ENCODE measurements around the gene RUSF1. TPM values are rescaled to one million over a fixed set of nuclear protein-coding genes. Genes with fewer than 3 reads are reported as not detected.

RUSF1 gene
- polyA plus RNA-seq, 1 of the 3 experiments (the other 2 are of a cell fraction): 36.5 TPM

GRCh38 chr16:31489298-31489564, 19.0 kb downstream of the RUSF1 start:
- no peak overlapping the region for H3K4me2 ChIP-seq
- H3K27ac ChIP-seq (ENCODE audit: low read depth in 2 of 2, low read length in 1 of 2): no peak overlapping the region
- no peak for DNase-seq
- H3K36me3 ChIP-seq (replicated peaks in 1 of 2; ENCODE audit: control insufficient read depth in 1 of 2, insufficient read depth in 2 of 2, low read length in 1 of 2): peaks cover 0 to 16% of the 10 kb centered on the region in 2 experiments
- no peaks in the 10 kb centered on the region for H3K9me3 ChIP-seq
- no peaks in the 10 kb centered on the region for H3K9me2 ChIP-seq
- no peak for TF ChIP-seq JUND (IDR thresholded peaks at IDR 0.05)
- no peaks in the 10 kb centered on the region for H3K27me3 ChIP-seq (ENCODE audit: insufficient read depth)
- POLR2A ChIA-PET: interaction anchor here (2.5 kb wide), 1 partner anchor 10 kb away, joined by 9 read pairs; no protein-coding TSS in a partner anchor
- H3K79me2 ChIP-seq (ENCODE audit: insufficient read depth): no peaks in the 10 kb centered on the region
- H3K4me1 ChIP-seq (ENCODE audit: control insufficient read depth in 1 of 2, insufficient read depth in 2 of 2, low read depth in 1 of 2, low read length in 1 of 2): peaks cover 0 to 16% of the 10 kb centered on the region in 2 experiments; a peak in 1 of 4 replicates
- no peaks in the 10 kb centered on the region for H3F3A ChIP-seq (replicated peaks; ENCODE audit: insufficient read depth)
- CTCF ChIA-PET: interaction anchor here (1.6 to 2.4 kb wide), 3 partner anchors 12 to 28 kb away, joined by 5 to 10 read pairs (median 7); no protein-coding TSS in a partner anchor
- no peak overlapping the region for H2AFZ ChIP-seq (ENCODE audit: low read depth)
- WGBS (ENCODE audit: low lambda C conversion rate): 97% methylated on average over 7 of the region's 7 CpGs
- no peak overlapping the region for H3K4me3 ChIP-seq (ENCODE audit: low read depth in 2 of 2, low read length in 1 of 2)
- H3K9ac ChIP-seq: no peak overlapping the region
- H4K20me1 ChIP-seq (ENCODE audit: insufficient read depth): no peaks in the 10 kb centered on the region

- no peak overlapping the region; the same call in 1 of the 2 replicates for H2AFZ ChIP-seq (ENCODE audit: low read depth)
- H3K9ac ChIP-seq: no peak overlapping the region
- no peak overlapping the region for H3K27ac ChIP-seq (ENCODE audit: low read depth in 2 of 2, low read length in 1 of 2)
- DNase-seq: no peak
- no peaks in the 10 kb centered on the region for H3K9me2 ChIP-seq
- peak overlapping the region; percentile 50 to 57; a peak in 3 of 4 replicates for H3K4me3 ChIP-seq (ENCODE audit: low read depth in 2 of 2, low read length in 1 of 2)
- peak overlapping the region; percentile 83 for H3K4me2 ChIP-seq
- ChIA-PET POLR2A (interaction anchor here (0.8 to 2.5 kb wide), 7 partner anchors 9 to 308 kb away, joined by 3 to 9 read pairs (median 7); partner anchors contain the start of gene RUSF1), CTCF (interaction anchor here (1.0 to 2.4 kb wide), 4 partner anchors 13 to 30 kb away, joined by 4 to 10 read pairs (median 6); no protein-coding TSS in a partner anchor)
- peaks cover 0 to 16% of the 10 kb centered on the region in 2 experiments for H3K36me3 ChIP-seq (replicated peaks in 1 of 2; ENCODE audit: control insufficient read depth in 1 of 2, insufficient read depth in 2 of 2, low read length in 1 of 2)
- no peaks in the 10 kb centered on the region for H3F3A ChIP-seq (replicated peaks; ENCODE audit: insufficient read depth)
- peaks cover 0 to 16% of the 10 kb centered on the region in 2 experiments; a peak in 1 of 4 replicates for H3K4me1 ChIP-seq (ENCODE audit: control insufficient read depth in 1 of 2, insufficient read depth in 2 of 2, low read depth in 1 of 2, low read length in 1 of 2)
- no peaks in the 10 kb centered on the region for H3K27me3 ChIP-seq (ENCODE audit: insufficient read depth)
- 96% methylated on average over 32 of the region's 77 CpGs for WGBS (ENCODE audit: low lambda C conversion rate)
- TF ChIP-seq, protein P1, sequence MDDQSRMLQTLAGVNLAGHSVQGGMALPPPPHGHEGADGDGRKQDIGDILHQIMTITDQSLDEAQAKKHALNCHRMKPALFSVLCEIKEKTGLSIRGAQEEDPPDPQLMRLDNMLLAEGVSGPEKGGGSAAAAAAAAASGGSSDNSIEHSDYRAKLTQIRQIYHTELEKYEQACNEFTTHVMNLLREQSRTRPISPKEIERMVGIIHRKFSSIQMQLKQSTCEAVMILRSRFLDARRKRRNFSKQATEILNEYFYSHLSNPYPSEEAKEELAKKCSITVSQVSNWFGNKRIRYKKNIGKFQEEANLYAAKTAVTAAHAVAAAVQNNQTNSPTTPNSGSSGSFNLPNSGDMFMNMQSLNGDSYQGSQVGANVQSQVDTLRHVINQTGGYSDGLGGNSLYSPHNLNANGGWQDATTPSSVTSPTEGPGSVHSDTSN (IDR thresholded peaks at IDR 0.05): no peak; the same call in 1 of the 2 replicates
- H3K9me3 ChIP-seq: no peaks in the 10 kb centered on the region
- H3K79me2 ChIP-seq (ENCODE audit: insufficient read depth): no peaks in the 10 kb centered on the region
- no peaks in the 10 kb centered on the region for H4K20me1 ChIP-seq (ENCODE audit: insufficient read depth)
Measured at GRCh38 chr16:31488468-31489297, 19.5 kb downstream of the RUSF1 start.

DNA sequence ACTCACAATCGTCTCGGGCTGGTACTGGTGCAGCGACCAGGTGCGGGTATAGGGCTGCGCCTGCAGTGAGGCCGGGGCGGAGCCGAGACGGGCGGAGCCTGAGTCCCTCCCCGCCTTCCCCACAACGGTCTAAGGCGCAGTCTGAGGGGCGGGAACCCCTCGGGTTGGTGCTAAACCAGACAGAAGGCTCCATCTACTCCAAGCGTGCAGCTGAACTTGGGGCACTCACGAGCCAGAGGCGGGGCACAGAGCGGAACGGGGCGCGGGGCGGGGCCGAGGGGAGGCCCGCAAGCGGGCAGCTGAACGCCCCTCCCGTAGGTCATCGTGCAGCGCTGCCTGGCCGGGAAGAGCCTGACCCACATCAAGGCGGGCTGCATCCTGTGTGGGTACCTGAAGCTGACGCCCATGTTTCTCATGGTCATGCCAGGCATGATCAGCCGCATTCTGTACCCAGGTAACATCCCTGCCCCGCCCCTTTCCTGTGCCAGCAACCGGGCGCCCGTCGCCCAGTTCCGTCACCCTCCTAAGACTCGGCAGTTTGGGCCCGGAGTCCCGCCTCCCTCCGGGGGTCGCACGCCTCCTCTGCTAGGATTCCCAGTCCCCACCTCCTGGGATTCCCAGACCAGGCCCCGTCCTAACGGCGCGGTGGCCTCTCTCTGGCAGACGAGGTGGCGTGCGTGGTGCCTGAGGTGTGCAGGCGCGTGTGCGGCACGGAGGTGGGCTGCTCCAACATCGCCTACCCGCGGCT, 20.3 kb downstream of the RUSF1 start:
- Histone ChIP-seq H2AFZ (ENCODE audit: low read depth) (no peak overlapping the region; the same call in 1 of the 2 replicates), H3K9me2 (no peaks in the 10 kb centered on the region), H3K9me3 (no peaks in the 10 kb centered on the region), H4K20me1 (ENCODE audit: insufficient read depth) (no peaks in the 10 kb centered on the region), H3K36me3 (replicated peaks in 1 of 2; ENCODE audit: control insufficient read depth in 1 of 2, insufficient read depth in 2 of 2, low read length in 1 of 2) (peaks cover 0 to 9% of the 10 kb centered on the region in 2 experiments), H3K4me1 (ENCODE audit: control insufficient read depth in 1 of 2, insufficient read depth in 2 of 2, low read depth in 1 of 2, low read length in 1 of 2) (peaks cover 0 to 16% of the 10 kb centered on the region in 2 experiments; a peak in 1 of 4 replicates), H3K27me3 (ENCODE audit: insufficient read depth) (no peaks in the 10 kb centered on the region), H3K9ac (no peak overlapping the region), H3F3A (replicated peaks; ENCODE audit: insufficient read depth) (no peaks in the 10 kb centered on the region), H3K4me2 (peak overlapping the region; percentile 83), H3K79me2 (ENCODE audit: insufficient read depth) (no peaks in the 10 kb centered on the region), H3K27ac (ENCODE audit: low read depth in 2 of 2, low read length in 1 of 2) (no peak overlapping the region), H3K4me3 (ENCODE audit: low read depth in 2 of 2, low read length in 1 of 2) (peak overlapping the region; percentile 50 to 57)
- ChIA-PET POLR2A (interaction anchor here (0.8 to 2.5 kb wide), 7 partner anchors 8 to 307 kb away, joined by 3 to 9 read pairs (median 7); partner anchors contain the start of gene RUSF1), CTCF (interaction anchor here (1.0 to 2.4 kb wide), 5 partner anchors 13 to 213 kb away, joined by 3 to 10 read pairs (median 5); no protein-coding TSS in a partner anchor)
- WGBS (ENCODE audit: low lambda C conversion rate): 3% methylated on average over 7 of the region's 60 CpGs
- DNase-seq: peak; percentile 91
- TF ChIP-seq FOXJ3 (CRISPR knock-in tag; IDR thresholded peaks at IDR 0.05): no peak
- TF ChIP-seq USF2 (IDR thresholded peaks at IDR 0.05; ENCODE audit: borderline replicate concordance, low read depth, low read length): no peak
- no peak for TF ChIP-seq MEF2A (IDR thresholded peaks at IDR 0.05; ENCODE audit: borderline replicate concordance, low read depth)
- TF ChIP-seq, protein P2, sequence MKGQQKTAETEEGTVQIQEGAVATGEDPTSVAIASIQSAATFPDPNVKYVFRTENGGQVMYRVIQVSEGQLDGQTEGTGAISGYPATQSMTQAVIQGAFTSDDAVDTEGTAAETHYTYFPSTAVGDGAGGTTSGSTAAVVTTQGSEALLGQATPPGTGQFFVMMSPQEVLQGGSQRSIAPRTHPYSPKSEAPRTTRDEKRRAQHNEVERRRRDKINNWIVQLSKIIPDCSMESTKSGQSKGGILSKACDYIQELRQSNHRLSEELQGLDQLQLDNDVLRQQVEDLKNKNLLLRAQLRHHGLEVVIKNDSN (IDR thresholded peaks at IDR 0.05; ENCODE audit: borderline replicate concordance, low read depth): no peak
- TF ChIP-seq, protein P3, sequence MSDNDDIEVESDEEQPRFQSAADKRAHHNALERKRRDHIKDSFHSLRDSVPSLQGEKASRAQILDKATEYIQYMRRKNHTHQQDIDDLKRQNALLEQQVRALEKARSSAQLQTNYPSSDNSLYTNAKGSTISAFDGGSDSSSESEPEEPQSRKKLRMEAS (IDR thresholded peaks at IDR 0.05; ENCODE audit: low read depth): no peak; the same call in 1 of the 2 replicates
- no peak for TF ChIP-seq POLR2AphosphoS5 (IDR thresholded peaks at IDR 0.05; ENCODE audit: low read depth, low read length)
- no peak for TF ChIP-seq IRF3 (IDR thresholded peaks at IDR 0.05; ENCODE audit: low read depth, low read length)
- TF ChIP-seq RAD21 (IDR thresholded peaks at IDR 0.05; ENCODE audit: low read length): no peak
- no peak for TF ChIP-seq RFX5 (IDR thresholded peaks at IDR 0.05; ENCODE audit: low read length)
- no peak for TF ChIP-seq GABPA (IDR thresholded peaks at IDR 0.05; ENCODE audit: low read depth)
- no peak for TF ChIP-seq RCOR1 (IDR thresholded peaks at IDR 0.05; ENCODE audit: low read length)
- TF ChIP-seq NRF1 (IDR thresholded peaks at IDR 0.05; ENCODE audit: low read depth, low read length): no peak
